GM08714 (cell line): ENCODE measurements around the gene TMEM163.
"Not testable (repeated sequence)": the region's sequence is repeated elsewhere in the genome, so short reads cannot be mapped to it uniquely, and the experiment has no call there.

Experiments
- H3K4me3 ChIP-seq: fragments of 200-500 bp; sonication (Bioruptor generic); 2 replicates; pipeline ENCODE4 v1.5.1; 2014; ENCODE audit warnings: mild to moderate bottlenecking, low read length, inconsistent platforms
- ZNF274 ChIP-seq: IDR thresholded peaks from 2 replicates; pipeline ENCODE4 v1.6.1; 2012; ENCODE audit warnings: mild to moderate bottlenecking, low read depth, low read length

TMEM163 gene

GRCh38 chr2:134669731-134670669 lies 48.8 kb downstream of the TMEM163 start:
- TF ChIP-seq ZNF274: no peak
- no peak overlapping the region for H3K4me3 ChIP-seq

- H3K4me3 ChIP-seq: no peak overlapping the region
- no peak for TF ChIP-seq ZNF274
Measured at GRCh38 chr2:134668821-134669220, 50.0 kb downstream of the TMEM163 start.

GRCh38 chr2:134667541-134667940 lies 51.3 kb downstream of the TMEM163 start:
- TF ChIP-seq ZNF274: no peak
- no peak overlapping the region for H3K4me3 ChIP-seq

GRCh38 chr2:134667081-134667480 lies 51.7 kb downstream of the TMEM163 start:
- TF ChIP-seq ZNF274: no peak
- no peak overlapping the region for H3K4me3 ChIP-seq

GRCh38 chr2:134665727-134666506 lies 52.9 kb downstream of the TMEM163 start:
- no peak overlapping the region for H3K4me3 ChIP-seq
- no peak for TF ChIP-seq ZNF274

GRCh38 chr2:134663451-134664450 lies 55.0 kb downstream of the TMEM163 start:
- H3K4me3 ChIP-seq: no peak overlapping the region
- no peak for TF ChIP-seq ZNF274

GRCh38 chr2:134662751-134663150 lies 56.0 kb downstream of the TMEM163 start:
- TF ChIP-seq ZNF274: no peak
- H3K4me3 ChIP-seq: no peak overlapping the region

GRCh38 chr2:134660626-134661402 lies 58.0 kb downstream of the TMEM163 start:
- no peak overlapping the region for H3K4me3 ChIP-seq
- TF ChIP-seq ZNF274: no peak

GRCh38 chr2:134659724-134660123 lies 59.1 kb downstream of the TMEM163 start:
- H3K4me3 ChIP-seq: no peak overlapping the region
- TF ChIP-seq ZNF274: no peak

GRCh38 chr2:134657650-134658250 lies 61.0 kb downstream of the TMEM163 start:
- no peak overlapping the region for H3K4me3 ChIP-seq
- TF ChIP-seq ZNF274: no peak

- H3K4me3 ChIP-seq: not testable (repeated sequence)
Measured at GRCh38 chr2:134656391-134656790, 62.4 kb downstream of the TMEM163 start.

GRCh38 chr2:134648586-134648985 lies 70.2 kb downstream of the TMEM163 start:
- H3K4me3 ChIP-seq: no peak overlapping the region
- no peak for TF ChIP-seq ZNF274

GRCh38 chr2:134647607-134648256 lies 71.1 kb downstream of the TMEM163 start:
- no peak overlapping the region for H3K4me3 ChIP-seq
- TF ChIP-seq ZNF274: no peak
